GM19452 (cell line): Measurements from ENCODE around the gene EIF4ENIF1.
"Not testable (repeated sequence)": the region's sequence is repeated elsewhere in the genome, so short reads cannot be mapped to it uniquely, and the experiment has no call there.

Source experiments
- ATAC-seq: cut with Tn5 transposase; IDR thresholded peaks from one replicate; pipeline ENCODE4 v1.9.1; 2021; ENCODE audit not compliant: unreplicated experiment

The EIF4ENIF1 gene

GRCh38 chr22:31495343-31495742, 5.7 kb upstream of the EIF4ENIF1 start:
- no peak for ATAC-seq

- not testable (repeated sequence) for ATAC-seq
Measured at GRCh38 chr22:31493355-31493754, 3.7 kb upstream of the EIF4ENIF1 start.

DNA sequence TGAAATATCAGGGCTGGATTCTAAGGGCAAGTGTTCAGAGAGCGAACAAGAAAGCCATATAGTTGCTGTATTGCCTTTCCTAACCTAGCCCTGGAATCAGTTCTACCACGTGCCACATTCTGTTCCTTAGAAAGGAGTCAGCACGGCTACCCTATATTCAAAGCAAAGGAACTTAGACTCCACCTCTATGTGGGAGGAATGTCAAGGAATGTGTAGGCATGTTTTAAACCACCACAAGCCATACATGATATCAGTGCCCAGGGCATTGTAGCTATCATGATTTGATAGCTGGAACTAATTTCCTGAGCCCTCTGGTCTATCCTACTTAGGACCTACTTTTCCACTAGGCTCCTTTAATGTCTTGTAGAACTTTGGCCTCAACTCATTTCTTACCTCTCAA, 2.5 kb upstream of the EIF4ENIF1 start:
- no peak for ATAC-seq

GRCh38 chr22:31491218-31491962, 1.7 kb upstream of the EIF4ENIF1 start:
- ATAC-seq, result no peak

- ATAC-seq, result peak; percentile 58
Measured at GRCh38 chr22:31490496-31490925, 869 bp upstream of the EIF4ENIF1 start.

GRCh38 chr22:31488988-31489617, 539 bp downstream of the EIF4ENIF1 start:
- peak; percentile 23 for ATAC-seq

GRCh38 chr22:31488346-31488883, 1.2 kb downstream of the EIF4ENIF1 start:
- no peak for ATAC-seq

- no peak for ATAC-seq
Measured at GRCh38 chr22:31486951-31487350, 2.7 kb downstream of the EIF4ENIF1 start.

DNA sequence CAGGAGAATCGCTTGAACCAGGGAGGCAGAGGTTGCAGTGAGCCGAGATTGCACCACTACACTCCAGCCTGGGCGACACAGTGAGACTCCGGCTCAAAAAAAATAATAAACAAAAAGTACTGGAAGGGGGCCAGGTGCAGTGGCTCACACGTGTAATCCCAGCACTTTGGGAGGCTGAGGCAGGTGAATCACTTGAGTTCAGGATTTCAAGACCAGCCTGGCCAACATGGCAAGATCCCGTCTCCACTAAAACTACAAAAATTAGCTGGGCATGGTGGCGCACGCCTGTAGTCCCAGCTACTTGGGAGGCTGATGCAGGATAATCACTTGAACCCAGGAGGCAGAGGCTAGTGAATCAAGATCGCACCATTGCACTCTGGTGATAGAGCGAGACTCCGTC, 3.3 kb downstream of the EIF4ENIF1 start:
- not testable (repeated sequence) for ATAC-seq

GRCh38 chr22:31482470-31482869, 7.2 kb downstream of the EIF4ENIF1 start:
- not testable (repeated sequence) for ATAC-seq

GRCh38 chr22:31481129-31481528, 8.5 kb downstream of the EIF4ENIF1 start:
- no peak for ATAC-seq

- ATAC-seq, result peak; percentile 74
Measured at GRCh38 chr22:31477329-31477728, 12.3 kb downstream of the EIF4ENIF1 start.

DNA sequence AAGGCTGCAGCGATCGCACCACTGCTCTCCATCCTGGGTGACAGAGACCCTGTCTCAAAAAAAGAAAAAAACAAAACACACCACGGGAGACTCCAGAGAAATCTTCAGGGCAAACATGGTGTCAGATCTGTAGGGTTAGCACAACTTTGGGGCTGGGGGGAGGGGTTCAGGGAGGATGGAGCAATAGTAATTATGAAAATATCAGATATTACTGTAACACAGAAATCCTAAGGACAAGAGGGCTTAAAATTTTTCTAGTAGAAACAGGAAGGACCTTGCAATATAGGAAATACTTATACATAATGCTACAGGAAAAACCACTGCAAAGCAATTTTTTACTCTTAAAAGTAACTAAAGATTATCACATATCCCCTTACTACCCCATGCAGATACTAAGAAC, 13.8 kb downstream of the EIF4ENIF1 start:
- no peak for ATAC-seq

DNA sequence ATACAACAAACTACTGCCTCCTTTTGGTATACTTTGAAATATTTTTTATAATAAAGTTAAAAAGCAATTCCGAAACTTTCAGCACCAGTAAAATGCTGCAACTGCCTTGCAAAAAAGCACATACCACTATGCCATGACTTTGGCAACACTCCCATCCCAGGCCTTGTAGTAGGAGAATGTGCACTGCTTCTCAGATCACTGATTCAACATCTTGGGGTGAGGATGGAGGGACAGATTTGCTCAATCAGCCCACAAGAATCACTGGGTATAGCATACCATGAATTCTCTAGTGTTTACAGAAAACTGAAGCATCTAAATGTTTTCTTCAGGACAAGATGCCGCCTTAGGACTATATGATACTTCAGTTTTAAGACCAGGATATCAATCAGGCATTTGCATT, 14.9 kb downstream of the EIF4ENIF1 start:
- ATAC-seq, result no peak

DNA sequence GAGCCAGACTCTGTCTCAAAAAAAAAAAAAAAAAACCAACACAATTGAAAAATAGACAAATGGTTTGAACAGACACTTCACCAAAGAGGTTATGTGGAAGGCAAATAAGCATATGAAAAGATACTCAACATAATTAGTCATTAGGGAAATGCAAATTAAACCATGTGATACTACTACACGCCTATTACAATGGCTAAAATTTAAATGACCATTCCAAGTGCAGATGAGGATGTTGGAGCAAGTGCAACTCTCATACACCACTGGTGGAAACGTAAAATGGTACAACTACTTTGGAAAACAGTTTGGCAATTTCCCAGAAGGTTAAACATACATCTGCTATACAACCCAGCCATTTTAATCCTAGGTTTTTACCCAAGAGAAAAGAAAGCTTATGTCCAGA, 24.3 kb downstream of the EIF4ENIF1 start:
- ATAC-seq, result no peak

GRCh38 chr22:31461699-31462098, 27.9 kb downstream of the EIF4ENIF1 start:
- no peak for ATAC-seq

GRCh38 chr22:31451709-31452571, 37.7 kb downstream of the EIF4ENIF1 start:
- ATAC-seq, result no peak

GRCh38 chr22:31449506-31449905, 40.1 kb downstream of the EIF4ENIF1 start:
- ATAC-seq, result no peak

DNA sequence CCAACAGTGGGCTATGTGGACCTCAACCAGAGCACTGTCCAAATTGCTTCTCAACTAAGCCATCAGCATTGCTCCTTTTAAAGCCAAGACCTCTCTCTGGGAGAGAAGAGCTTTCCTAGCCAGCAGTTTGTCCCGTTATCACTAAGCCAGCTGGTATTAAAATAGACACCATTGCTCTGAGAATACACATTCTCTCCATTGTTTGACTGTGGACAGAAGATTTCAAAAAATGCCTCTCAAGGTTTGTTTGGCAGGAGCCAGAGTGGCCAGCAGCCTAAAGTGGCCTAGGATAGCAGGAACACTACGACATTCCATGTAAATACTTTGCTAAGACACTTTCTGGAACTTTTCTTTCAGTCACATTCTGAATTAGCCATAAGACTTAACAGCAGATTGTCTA, 41.3 kb downstream of the EIF4ENIF1 start:
- ATAC-seq, result no peak

- no peak for ATAC-seq
Measured at GRCh38 chr22:31447337-31447736, 42.3 kb downstream of the EIF4ENIF1 start.

GRCh38 chr22:31446767-31447166, 42.9 kb downstream of the EIF4ENIF1 start:
- no peak for ATAC-seq
